ENCODE data around the gene FGF14.

DNA sequence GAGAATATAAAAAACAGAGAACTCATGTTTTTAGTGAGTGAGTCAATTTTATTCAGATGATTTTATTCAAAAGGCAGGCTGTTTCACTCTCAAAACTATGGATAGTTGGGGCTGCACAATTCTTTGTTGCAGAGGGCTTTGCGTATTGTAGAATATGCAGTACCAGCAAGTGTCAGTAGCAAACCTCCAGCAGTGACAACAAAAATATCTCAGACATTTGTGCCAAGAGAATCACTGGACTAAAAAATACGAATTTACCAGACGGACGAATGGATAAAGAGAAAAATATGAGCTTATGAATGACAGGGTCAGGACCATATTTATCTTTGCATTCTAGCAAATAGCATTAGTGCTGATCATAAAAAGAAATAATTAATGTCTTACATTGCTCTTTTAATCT, 359.1 kb downstream of the FGF14 start:
- TF ChIP-seq CTCF (IDR thresholded peaks at IDR 0.05; ENCODE audit: insufficient read depth, low read depth, low read length) (no peak), EZH2 (IDR thresholded peaks at IDR 0.05; ENCODE audit: insufficient read depth, low read length) (no peak)

All from astrocyte (in vitro differentiated cells and primary cell).